Non-pigmented ciliary epithelial cell (primary cell): ENCODE measurements around the gene NUP35.
"Not testable (repeated sequence)": the region's sequence is repeated elsewhere in the genome, so short reads cannot be mapped to it uniquely, and the experiment has no call there.

Experiments
- DNase-seq: peaks from one replicate; pipeline ENCODE4 v3.0.0-alpha.2; 2010; ENCODE audit warnings: low read depth

Gene NUP35

DNA sequence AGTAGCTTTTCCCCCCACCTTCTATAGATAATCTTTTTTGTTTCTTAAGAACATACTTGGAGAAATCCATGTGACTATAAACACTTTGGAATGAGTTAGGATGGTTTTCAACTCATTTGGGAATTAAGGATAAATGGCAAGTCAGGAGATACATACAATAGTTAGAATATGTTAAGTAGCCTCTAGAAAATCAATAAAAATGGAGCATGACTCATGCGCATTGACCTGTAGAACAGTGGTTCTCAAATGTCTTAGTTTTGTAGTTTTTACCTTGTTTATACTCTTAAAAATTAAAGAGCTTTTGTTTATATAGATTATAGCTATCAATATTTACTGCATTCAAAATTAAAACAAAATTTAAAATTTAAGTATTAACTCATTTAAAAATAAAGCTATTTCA lies 24.7 kb downstream of the NUP35 start:
- no peak for DNase-seq

- DNase-seq, result peak; percentile 35
These were observed 25.2 kb downstream of the NUP35 start for GRCh38 chr2:183149489-183149888.

DNA sequence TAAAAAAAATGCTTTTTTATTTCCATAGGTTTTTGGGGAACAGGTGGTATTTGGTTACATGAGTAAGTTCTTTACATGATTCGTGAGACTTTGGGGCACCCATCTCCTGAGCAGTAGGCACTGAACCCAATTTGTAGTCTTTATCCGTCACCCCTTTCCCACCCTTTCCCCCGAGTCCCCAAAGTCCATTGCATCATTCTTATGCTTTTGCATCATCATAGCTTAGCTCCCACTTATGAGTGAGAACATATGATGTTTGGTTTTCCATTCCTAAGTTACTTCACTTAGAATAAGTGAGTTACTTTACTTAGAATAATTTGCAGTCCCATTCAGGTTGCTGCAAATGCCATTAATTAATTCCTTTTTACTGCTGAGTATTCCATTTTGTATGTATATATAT lies 28.0 kb downstream of the NUP35 start:
- not testable (repeated sequence) for DNase-seq

- no peak for DNase-seq
These were observed 29.7 kb downstream of the NUP35 start for GRCh38 chr2:183153967-183154366.

- not testable (repeated sequence) for DNase-seq
These were observed 30.5 kb downstream of the NUP35 start for GRCh38 chr2:183154772-183155171.

DNA sequence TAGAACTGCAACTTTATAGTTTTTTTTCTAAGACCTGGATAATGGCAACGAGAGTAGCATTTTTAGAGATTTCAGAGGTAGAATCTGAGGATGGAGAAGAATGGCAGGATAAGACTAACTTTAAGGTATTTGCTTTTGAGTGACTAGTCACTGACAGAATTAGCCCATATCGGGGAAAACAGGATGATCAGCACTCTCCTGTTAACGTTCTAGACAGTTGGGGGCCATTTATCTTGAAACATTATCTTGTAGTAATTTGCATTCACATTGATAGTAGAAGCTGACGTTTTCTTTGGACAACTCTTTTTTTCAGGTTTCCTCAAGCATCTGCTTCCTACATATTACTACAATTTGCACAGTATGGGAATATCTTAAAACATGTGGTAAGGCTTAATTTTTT lies 32.9 kb downstream of the NUP35 start:
- no peak for DNase-seq

GRCh38 chr2:183162362-183162761 lies 38.1 kb downstream of the NUP35 start:
- peak; percentile 55 for DNase-seq

- DNase-seq, result no peak
These were observed 39.8 kb downstream of the NUP35 start for GRCh38 chr2:183163821-183164649.

DNA sequence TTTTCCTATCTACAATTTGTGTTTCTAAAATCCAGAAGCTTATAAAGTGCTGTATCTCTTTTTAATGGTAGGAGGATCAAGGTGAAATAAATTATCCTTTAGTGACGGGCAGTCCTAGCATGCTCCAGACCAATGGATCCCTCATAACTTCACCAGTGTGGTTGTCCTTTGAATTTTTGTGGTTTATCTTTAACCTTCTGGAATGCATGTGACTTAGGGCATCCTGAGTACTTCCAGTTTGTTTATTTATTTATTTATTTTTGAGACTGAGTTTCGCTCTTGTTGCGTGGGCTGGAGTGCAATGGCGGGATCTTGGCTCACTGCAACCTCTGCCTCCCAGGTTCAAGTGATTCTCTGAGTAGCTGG lies 40.4 kb downstream of the NUP35 start:
- peak; percentile 38 for DNase-seq

GRCh38 chr2:183166210-183166609 lies 42.0 kb downstream of the NUP35 start:
- no peak for DNase-seq

GRCh38 chr2:183166976-183167375 lies 42.7 kb downstream of the NUP35 start:
- DNase-seq, result not testable (repeated sequence)

GRCh38 chr2:183172220-183172887 lies 48.1 kb downstream of the NUP35 start:
- no peak for DNase-seq

- DNase-seq, result peak; percentile 47
These were observed 54.9 kb downstream of the NUP35 start for GRCh38 chr2:183179156-183179555.

DNA sequence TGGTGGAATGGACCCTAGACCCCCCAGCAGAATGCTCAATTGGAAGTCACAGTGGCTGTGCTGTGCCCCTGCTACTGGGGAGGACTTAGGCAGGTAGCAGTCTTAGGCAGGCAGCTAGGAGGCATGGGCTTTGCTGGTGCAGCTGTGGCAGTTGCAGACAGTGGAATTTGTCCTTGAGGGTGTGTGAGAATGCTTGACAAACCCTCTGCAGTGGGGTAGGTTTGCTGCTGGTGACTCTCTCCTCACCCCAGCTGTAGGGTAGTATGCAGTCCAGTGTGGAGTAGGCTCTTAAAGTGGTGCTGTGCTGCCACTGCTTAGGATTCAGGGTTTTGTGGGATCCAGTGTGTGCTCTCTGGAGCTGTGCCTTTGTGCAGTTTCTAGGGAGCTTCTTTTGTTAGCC lies 61.3 kb downstream of the NUP35 start:
- no peak for DNase-seq

DNA sequence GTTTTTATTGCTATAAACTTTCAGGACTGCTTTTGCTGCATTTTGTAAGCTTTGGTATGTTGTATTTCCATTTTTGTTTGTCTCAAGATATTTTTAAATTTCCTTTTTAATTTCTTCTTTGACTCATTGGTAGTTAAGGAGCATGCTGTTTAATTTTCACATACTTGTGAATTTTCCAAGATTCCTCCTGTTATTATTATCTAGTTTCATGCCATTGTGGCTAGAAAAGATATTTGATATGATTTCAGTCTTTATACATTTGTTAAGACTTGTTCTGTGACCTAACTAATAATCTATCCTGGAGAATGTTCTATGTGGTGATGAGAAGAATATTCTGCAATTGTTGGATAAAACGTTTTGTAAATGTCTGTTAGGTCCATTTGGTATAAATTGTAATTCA lies 62.1 kb downstream of the NUP35 start:
- DNase-seq, result no peak

GRCh38 chr2:183186766-183187165 lies 62.5 kb downstream of the NUP35 start:
- DNase-seq, result no peak

GRCh38 chr2:183192343-183192742 lies 68.1 kb downstream of the NUP35 start:
- no peak for DNase-seq

DNA sequence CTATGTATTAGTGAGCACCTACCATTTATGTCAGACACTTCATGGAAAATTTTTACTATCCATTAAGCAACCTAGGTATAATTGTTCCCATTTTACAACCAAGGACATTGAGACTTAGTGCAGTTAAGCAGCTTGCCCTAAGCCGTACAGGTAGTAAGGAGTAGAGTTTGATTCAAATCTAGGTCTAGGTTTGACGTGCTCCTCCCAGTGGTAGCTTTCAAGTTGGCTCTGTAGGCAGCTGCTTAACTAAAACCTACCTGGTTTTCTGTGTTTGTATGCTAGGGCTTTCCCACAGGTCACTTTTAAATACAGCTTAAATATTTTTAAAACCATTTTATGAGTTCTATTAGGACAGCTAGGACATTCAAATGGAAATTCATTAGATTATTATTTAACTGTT lies 69.7 kb downstream of the NUP35 start:
- DNase-seq, result no peak

GRCh38 chr2:183195397-183195796 lies 71.2 kb downstream of the NUP35 start:
- no peak for DNase-seq

DNA sequence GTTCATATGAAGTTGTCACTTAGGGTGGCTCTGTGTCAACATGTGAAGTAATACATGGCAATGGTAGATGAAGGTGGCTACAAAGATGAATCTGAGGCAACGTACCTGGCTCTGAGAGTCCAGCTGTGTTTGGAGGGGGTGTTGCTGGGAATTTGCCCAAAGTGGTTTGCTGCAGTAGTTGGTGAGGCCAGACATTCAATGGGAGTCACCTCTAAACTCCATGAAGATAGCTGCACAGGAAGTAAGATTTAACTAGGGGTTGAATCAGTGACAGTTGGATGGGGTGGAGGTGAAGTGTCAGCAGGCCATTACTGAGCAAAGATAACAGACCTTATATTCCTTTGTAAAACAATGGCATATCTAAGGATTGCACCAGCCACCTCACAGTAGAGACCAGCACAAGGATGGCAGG lies 71.8 kb downstream of the NUP35 start:
- DNase-seq, result no peak

- no peak for DNase-seq
These were observed 80.2 kb downstream of the NUP35 start for GRCh38 chr2:183204397-183204796.

- peak; percentile 62 for DNase-seq
These were observed 82.9 kb downstream of the NUP35 start for GRCh38 chr2:183207110-183207509.

GRCh38 chr2:183209395-183210028 lies 85.3 kb downstream of the NUP35 start:
- no peak for DNase-seq
